IMR-90 (cell line): ENCODE results near the gene CCDC180.

Experiments used
- BHLHE40 ChIP-seq: fragments of 150-350 bp; IDR thresholded peaks from 2 replicates; pipeline ENCODE4 v1.6.1; 2016; ENCODE audit warnings: mild to moderate bottlenecking, low read depth, low read length
- CEBPB ChIP-seq: IDR thresholded peaks from 2 replicates; pipeline ENCODE4 v1.6.1; 2012; ENCODE audit warnings: low read depth, low read length, improper control_type of control experiment
- CTCF ChIP-seq: conservative IDR thresholded peaks from 2 replicates; pipeline ENCODE4 v1.5.1; 2012; ENCODE audit warnings: mild to moderate bottlenecking, low read depth, low read length, improper control_type of control experiment
- ELK1 ChIP-seq: fragments of 150-350 bp; IDR thresholded peaks from 2 replicates; pipeline ENCODE4 v1.6.1; 2016; ENCODE audit warnings: low read depth, mild to moderate bottlenecking, low read length, moderate library complexity, borderline replicate concordance
- FOS ChIP-seq: fragments of 150-350 bp; IDR thresholded peaks from 2 replicates; pipeline ENCODE4 v1.6.1; 2016; ENCODE audit warnings: low read depth, low read length
- MAFK ChIP-seq: IDR thresholded peaks from 2 replicates; pipeline ENCODE4 v1.6.1; 2012; ENCODE audit warnings: low read depth, low read length, improper control_type of control experiment
- MAZ ChIP-seq: IDR thresholded peaks from 2 replicates; pipeline ENCODE4 v1.6.1; 2012; ENCODE audit warnings: low read depth, mild to moderate bottlenecking, low read length, improper control_type of control experiment, moderate library complexity, borderline replicate concordance
- MXI1 ChIP-seq: IDR thresholded peaks from 2 replicates; pipeline ENCODE4 v1.6.1; 2012; ENCODE audit warnings: low read depth, mild to moderate bottlenecking, low read length, moderate library complexity, borderline replicate concordance
- NFE2L2 ChIP-seq: fragments of 150-350 bp; IDR thresholded peaks from 2 replicates; pipeline ENCODE4 v1.6.1; 2016; ENCODE audit warnings: low read depth, mild to moderate bottlenecking, low read length
- POLR2A ChIP-seq: IDR thresholded peaks from 2 replicates; pipeline ENCODE4 v1.6.1; 2012; ENCODE audit warnings: mild to moderate bottlenecking, low read depth, low read length
- RAD21 ChIP-seq: IDR thresholded peaks from 2 replicates; pipeline ENCODE4 v1.6.1; 2012; ENCODE audit warnings: low read length, improper control_type of control experiment
- RCOR1 ChIP-seq: IDR thresholded peaks from 2 replicates; pipeline ENCODE4 v1.6.1; 2012; ENCODE audit warnings: mild to moderate bottlenecking, low read length, improper control_type of control experiment; ENCODE audit not compliant: insufficient replicate concordance
- RFX5 ChIP-seq: IDR thresholded peaks from 2 replicates; pipeline ENCODE4 v1.8.0; 2012; ENCODE audit warnings: low read depth, mild to moderate bottlenecking, low read length, moderate library complexity

- no peak for TF ChIP-seq POLR2A
- TF ChIP-seq ELK1: no peak
- TF ChIP-seq CTCF: no peak
- TF ChIP-seq MAFK: no peak
- no peak for TF ChIP-seq RFX5
- no peak for TF ChIP-seq RAD21
- no peak for TF ChIP-seq CEBPB
- TF ChIP-seq MXI1: no peak
- TF ChIP-seq FOS: no peak
- TF ChIP-seq MAZ: no peak
- TF ChIP-seq BHLHE40: no peak
- no peak for TF ChIP-seq NFE2L2
- no peak for TF ChIP-seq RCOR1
Observed at GRCh38 chr9:97276310-97276852, 31.1 kb upstream of the CCDC180 start.
